H1 (cell line): ENCODE measurements around the gene SASS6. TPM values are rescaled to one million over a fixed set of nuclear protein-coding genes. Genes with fewer than 3 reads are reported as not detected.

Source experiments
- CTCF ChIA-PET: fragments of 300-600 bp; sonication (Branson Sonifier 250); formaldehyde crosslinking; loops from one replicate; lab custom pipeline; 2021; ENCODE audit not compliant: partially characterized antibody; lab: Charles Lee
- POLR2A ChIA-PET: fragments of 300-600 bp; sonication (Branson Sonifier 250); formaldehyde crosslinking; loops from one replicate; lab custom pipeline; 2021; ENCODE audit warnings: inconsistent platforms; ENCODE audit not compliant: partially characterized antibody; lab: Charles Lee
- DNase-seq, 2 experiments: peaks; one replicate each; pipeline versions ENCODE4 v3.0.0 to v3.0.0-alpha.2; 2010 to 2022; ENCODE audit warnings: low spot score in 2 of 2, low read depth in 1 of 2, mixed read lengths in 1 of 2
- FAIRE-seq: peaks from 2 replicates; lab custom pipeline; 2011; peaks lifted over from hg19 to GRCh38; lab: Jason Lieb, UNC
- H2AFZ ChIP-seq: 2 replicates; pipeline ENCODE4 v1.8.1; 2012; ENCODE audit warnings: low read length, inconsistent platforms
- H2AK5ac ChIP-seq: 2 replicates; pipeline ENCODE4 v1.6.1; 2013; ENCODE audit warnings: low read depth, low read length
- H2BK120ac ChIP-seq: replicated peaks from 2 replicates; pipeline ENCODE3; 2013; ENCODE audit warnings: low read depth, low read length, inconsistent platforms
- H2BK12ac ChIP-seq: 2 replicates; pipeline ENCODE4 v1.6.1; 2013; ENCODE audit warnings: low read depth, low read length
- H2BK15ac ChIP-seq: 2 replicates; pipeline ENCODE4 v1.6.1; 2013; ENCODE audit warnings: low read length
- H2BK20ac ChIP-seq: 2 replicates; pipeline ENCODE4 v1.6.1; 2013; ENCODE audit warnings: low read length
- H2BK5ac ChIP-seq: 2 replicates; pipeline ENCODE4 v1.6.1; 2013; ENCODE audit warnings: low read depth, low read length
- H3K14ac ChIP-seq: 2 replicates; pipeline ENCODE4 v1.6.1; 2013; ENCODE audit warnings: inconsistent platforms; ENCODE audit not compliant: insufficient read length
- H3K18ac ChIP-seq: 2 replicates; pipeline ENCODE4 v1.6.1; 2013; ENCODE audit warnings: low read length; ENCODE audit errors: extremely low read depth
- H3K23ac ChIP-seq: 2 replicates; pipeline ENCODE4 v1.6.1; 2013; ENCODE audit warnings: inconsistent platforms; ENCODE audit not compliant: insufficient read length
- H3K23me2 ChIP-seq: 2 replicates; pipeline ENCODE4 v1.6.1; 2013; ENCODE audit warnings: low read depth, low read length
- H3K27ac ChIP-seq: 2 replicates; pipeline ENCODE4 v1.6.1; 2011; ENCODE audit warnings: low read depth, low read length, inconsistent platforms
- H3K27me3 ChIP-seq, 4 experiments: replicated peaks in 1 of 4; 1 replicate in 1 of 4; 2 replicates in 3 of 4; pipeline versions ENCODE4 v1.6.1 to v1.8.1; 2011 to 2013; ENCODE audit warnings: low read length in 3 of 4, mild to moderate bottlenecking in 3 of 4, inconsistent platforms in 2 of 4, mixed read lengths in 2 of 4, moderate library complexity in 1 of 4; ENCODE audit not compliant: control insufficient read depth in 3 of 4, insufficient read depth in 3 of 4; ENCODE audit errors: extremely low read depth in 1 of 4
- H3K36me3 ChIP-seq, 4 experiments: 2 replicates each; pipeline versions ENCODE4 v1.6.1 to v1.8.1; 2011 to 2013; ENCODE audit warnings: mild to moderate bottlenecking in 4 of 4, low read length in 3 of 4, moderate library complexity in 2 of 4, control low read depth in 1 of 4, inconsistent platforms in 1 of 4; ENCODE audit not compliant: insufficient read depth in 4 of 4, control insufficient read depth in 2 of 4
- H3K4ac ChIP-seq: replicated peaks from 2 replicates; pipeline ENCODE3; 2013; ENCODE audit warnings: low read length, low read depth, mixed read lengths, inconsistent platforms; ENCODE audit not compliant: insufficient read length
- H3K4me1 ChIP-seq, 4 experiments: replicated peaks in 1 of 4; 1 replicate in 1 of 4; 2 replicates in 3 of 4; pipeline versions ENCODE4 v1.6.1 to v1.8.1; 2011 to 2013; ENCODE audit warnings: low read length in 3 of 4, inconsistent platforms in 2 of 4, mixed read lengths in 1 of 4; ENCODE audit not compliant: insufficient read depth in 4 of 4, control insufficient read depth in 3 of 4
- H3K4me2 ChIP-seq, 2 experiments: 2 replicates each; pipeline versions ENCODE4 v1.6.1 to v1.8.1; 2011 to 2013; ENCODE audit warnings: low read depth in 2 of 2, low read length in 2 of 2, control low read depth in 1 of 2, inconsistent platforms in 1 of 2, mild to moderate bottlenecking in 1 of 2; ENCODE audit not compliant: insufficient read depth in 1 of 2
- H3K4me3 ChIP-seq, 4 experiments: fragments of 200-600, 300-600 bp in 1 of 4; sonication (generic), shearing (Covaris generic), sonication (Bioruptor Twin) in 1 of 4; 2 replicates each; pipeline versions ENCODE4 v1.5.1 to v1.8.1; 2011 to 2016; ENCODE audit warnings: low read length in 4 of 4, low read depth in 3 of 4, control low read depth in 2 of 4, inconsistent platforms in 2 of 4, mild to moderate bottlenecking in 2 of 4, mixed read lengths in 1 of 4, moderate library complexity in 1 of 4; ENCODE audit not compliant: insufficient read depth in 2 of 4; ENCODE audit errors: extremely low read depth in 1 of 4
- H3K56ac ChIP-seq: replicated peaks from 2 replicates; pipeline ENCODE3; 2013; ENCODE audit warnings: low read depth, mild to moderate bottlenecking, mixed read lengths, low read length, inconsistent platforms; ENCODE audit not compliant: insufficient read length
- H3K79me1 ChIP-seq: 2 replicates; pipeline ENCODE4 v1.6.1; 2013; ENCODE audit warnings: low read depth, low read length, control low read depth
- H3K79me2 ChIP-seq, 2 experiments: 2 replicates each; pipeline versions ENCODE4 v1.6.1 to v1.8.1; 2012 to 2013; ENCODE audit warnings: low read length in 2 of 2, mild to moderate bottlenecking in 2 of 2, inconsistent platforms in 1 of 2; ENCODE audit not compliant: insufficient read depth in 2 of 2, control insufficient read depth in 1 of 2
- H3K9ac ChIP-seq, 4 experiments: replicated peaks in 1 of 4; 1 replicate in 1 of 4; 2 replicates in 3 of 4; pipeline versions ENCODE4 v1.6.1 to v1.8.1; 2011 to 2013; ENCODE audit warnings: low read depth in 3 of 4, low read length in 3 of 4, control low read depth in 2 of 4, mild to moderate bottlenecking in 2 of 4, moderate library complexity in 2 of 4, inconsistent platforms in 1 of 4; ENCODE audit errors: extremely low read depth in 1 of 4
- H3K9me3 ChIP-seq, 2 experiments: 2 replicates each; pipeline versions ENCODE4 v1.6.1 to v1.8.1; 2012 to 2013; ENCODE audit warnings: mild to moderate bottlenecking in 2 of 2, moderate library complexity in 2 of 2, control low read depth in 1 of 2, inconsistent platforms in 1 of 2, low read depth in 1 of 2, low read length in 1 of 2, mixed read lengths in 1 of 2; ENCODE audit not compliant: insufficient read depth in 2 of 2
- H4K20me1 ChIP-seq, 2 experiments: replicated peaks in 1 of 2; 2 replicates each; pipeline versions ENCODE3 to v1.8.1; 2011 to 2013; ENCODE audit warnings: inconsistent platforms in 2 of 2, low read length in 2 of 2, mild to moderate bottlenecking in 1 of 2; ENCODE audit not compliant: insufficient read depth in 2 of 2, control insufficient read depth in 1 of 2
- H4K5ac ChIP-seq: 2 replicates; pipeline ENCODE4 v1.6.1; 2013; ENCODE audit warnings: low read length, low read depth, mixed read lengths, inconsistent platforms; ENCODE audit not compliant: insufficient read length
- H4K8ac ChIP-seq: 2 replicates; pipeline ENCODE4 v1.8.0; 2013; ENCODE audit warnings: mild to moderate bottlenecking, moderate library complexity, low read length, inconsistent platforms; ENCODE audit not compliant: insufficient read depth; ENCODE audit errors: extremely low read depth
- H4K91ac ChIP-seq: replicated peaks from 2 replicates; pipeline ENCODE3; 2013; ENCODE audit warnings: low read length, mixed read lengths, inconsistent platforms; ENCODE audit not compliant: insufficient read length
- CHD1 ChIP-seq: IDR thresholded peaks from 2 replicates; pipeline ENCODE4 v1.6.1; 2012; ENCODE audit warnings: low read depth, low read length, improper control_type of control experiment
- FOSL1 ChIP-seq: IDR thresholded peaks from 2 replicates; pipeline ENCODE4 v1.6.1; 2011; ENCODE audit warnings: mild to moderate bottlenecking, low read depth, low read length, moderate library complexity; ENCODE audit not compliant: insufficient read depth
- PHF8 ChIP-seq: fragments of 200-600 bp; sonication (generic); conservative IDR thresholded peaks from 2 replicates; pipeline ENCODE4 v1.7.1; 2012; ENCODE audit warnings: low read depth, mild to moderate bottlenecking, inconsistent platforms, low read length, moderate library complexity
- TEAD4 ChIP-seq: IDR thresholded peaks from 2 replicates; pipeline ENCODE4 v1.6.1; 2012; ENCODE audit warnings: low read depth, low read length, inconsistent platforms, mixed read lengths
- WGBS, 2 experiments: shearing (Covaris generic) in 1 of 2; methylation state at CpG; one replicate each; pipeline versions ENCODE4 v1.1.6 to v1.1.7; 2013 to 2015; ENCODE audit warnings: low lambda C conversion rate in 2 of 2, mixed read lengths in 2 of 2, inconsistent platforms in 1 of 2, low coverage in 1 of 2, missing lambda C conversion rate in 1 of 2; ENCODE audit not compliant: insufficient replicate concordance in 2 of 2, insufficient coverage in 1 of 2, insufficient read length in 1 of 2; ENCODE audit errors: extremely low coverage in 1 of 2, missing lambda C conversion rate in 1 of 2; 5-methylcytosine and 5-hydroxymethylcytosine counted together
- polyA plus RNA-seq, 7 experiments: library from polyadenylated mRNA; depleted of rRNA in 3 of 7; stranded (reverse) in 5 of 7; unstranded in 2 of 7; fragments of >200 nt in 5 of 7; fragments of 200-250 nt in 2 of 7; gene quantifications; 1 replicate in 5 of 7; 2 replicates in 1 of 7; 4 replicates in 1 of 7; pipeline versions ENCODE4 v1.2.1 to v1.2.3, GENCODE V29; 2011 to 2013; ENCODE audit warnings: missing spikeins in 2 of 7, mixed read lengths in 2 of 7
- total RNA-seq: library from RNA; stranded (reverse); fragmentation: NEBNext Ultra II Directional; extraction: Animal tissue kit (Norgen Biotek cat#: 25700); gene quantifications from 2 replicates; pipeline ENCODE4 v1.2.1, GENCODE V29; 2021

The SASS6 gene
- total and polyA plus RNA-seq, 2 of the 8 experiments (the other 6 are each of a cell fraction or from before 2014, with no cell fraction given): 1.2 to 13.8 TPM

GRCh38 chr1:100070201-100070939, 62.4 kb downstream of the SASS6 start:
- peaks cover 0 to 5% of the 10 kb centered on the region in 2 experiments for H4K20me1 ChIP-seq
- no peak overlapping the region for H3K14ac ChIP-seq
- no peak overlapping the region for H2AK5ac ChIP-seq
- peaks cover 4 to 62% (median 28%) of the 10 kb centered on the region in 4 experiments for H3K36me3 ChIP-seq
- H3K23ac ChIP-seq: no peak overlapping the region
- no peaks in the 10 kb centered on the region; the same call in 1 of the 2 replicates for H3K23me2 ChIP-seq
- H2BK12ac ChIP-seq: no peak overlapping the region
- H4K5ac ChIP-seq: no peak overlapping the region
- no peak overlapping the region for H2BK5ac ChIP-seq
- H3K4me1 ChIP-seq: no peaks in the 10 kb centered on the region
- no peak for DNase-seq
- FAIRE-seq: no peak
- no peak overlapping the region for H2BK20ac ChIP-seq
- TF ChIP-seq TEAD4 (no peak), CHD1 (no peak), PHF8 (no peak), FOSL1 (no peak)
- TF ChIP-seq, all 59 proteins: peak for 0
- no peak overlapping the region for H2BK120ac ChIP-seq
- H3K79me1 ChIP-seq: no peaks in the 10 kb centered on the region
- H3K4me2 ChIP-seq: no peak overlapping the region
- no peak overlapping the region for H4K8ac ChIP-seq
- no peak overlapping the region for H2BK15ac ChIP-seq
- H2AFZ ChIP-seq: no peak overlapping the region
- H3K27ac ChIP-seq: no peak overlapping the region
- POLR2A ChIA-PET: no interaction called here
- CTCF ChIA-PET: interaction anchor here (0.5 to 1.8 kb wide), 3 partner anchors 28 to 390 kb away, joined by 4 to 9 read pairs (median 4); no protein-coding TSS in a partner anchor
- 92% methylated on average over 5 of the region's 5 CpGs; no CpG with 5 or more reads in 1 of the 2 experiments for WGBS, 2 experiments
- H3K18ac ChIP-seq: no peak overlapping the region
- no peak overlapping the region for H3K56ac ChIP-seq
- no peaks in the 10 kb centered on the region for H3K79me2 ChIP-seq
- no peak overlapping the region for H3K9ac ChIP-seq
- H3K4ac ChIP-seq: no peak overlapping the region
- H3K4me3 ChIP-seq: no peak overlapping the region
- H4K91ac ChIP-seq: no peak overlapping the region
- no peaks in the 10 kb centered on the region for H3K9me3 ChIP-seq
- no peaks in the 10 kb centered on the region for H3K27me3 ChIP-seq
